H1 (cell line): ENCODE results near the gene KNCN. TPM values are rescaled to one million over a fixed set of nuclear protein-coding genes. Genes with fewer than 3 reads are reported as not detected.

Experiments
- CTCF ChIA-PET: fragments of 300-600 bp; sonication (Branson Sonifier 250); formaldehyde crosslinking; loops from one replicate; lab custom pipeline; 2021; ENCODE audit not compliant: partially characterized antibody; lab: Charles Lee
- POLR2A ChIA-PET: fragments of 300-600 bp; sonication (Branson Sonifier 250); formaldehyde crosslinking; loops from one replicate; lab custom pipeline; 2021; ENCODE audit warnings: inconsistent platforms; ENCODE audit not compliant: partially characterized antibody; lab: Charles Lee
- DNase-seq, 2 experiments: peaks; one replicate each; pipeline versions ENCODE4 v3.0.0 to v3.0.0-alpha.2; 2010 to 2022; ENCODE audit warnings: low spot score in 2 of 2, low read depth in 1 of 2, mixed read lengths in 1 of 2
- FAIRE-seq: peaks from 2 replicates; lab custom pipeline; 2011; peaks lifted over from hg19 to GRCh38; lab: Jason Lieb, UNC
- H2AFZ ChIP-seq: 2 replicates; pipeline ENCODE4 v1.8.1; 2012; ENCODE audit warnings: low read length, inconsistent platforms
- H2AK5ac ChIP-seq: 2 replicates; pipeline ENCODE4 v1.6.1; 2013; ENCODE audit warnings: low read depth, low read length
- H2BK120ac ChIP-seq: replicated peaks from 2 replicates; pipeline ENCODE3; 2013; ENCODE audit warnings: low read depth, low read length, inconsistent platforms
- H2BK12ac ChIP-seq: 2 replicates; pipeline ENCODE4 v1.6.1; 2013; ENCODE audit warnings: low read depth, low read length
- H2BK15ac ChIP-seq: 2 replicates; pipeline ENCODE4 v1.6.1; 2013; ENCODE audit warnings: low read length
- H2BK20ac ChIP-seq: 2 replicates; pipeline ENCODE4 v1.6.1; 2013; ENCODE audit warnings: low read length
- H2BK5ac ChIP-seq: 2 replicates; pipeline ENCODE4 v1.6.1; 2013; ENCODE audit warnings: low read depth, low read length
- H3K14ac ChIP-seq: 2 replicates; pipeline ENCODE4 v1.6.1; 2013; ENCODE audit warnings: inconsistent platforms; ENCODE audit not compliant: insufficient read length
- H3K18ac ChIP-seq: 2 replicates; pipeline ENCODE4 v1.6.1; 2013; ENCODE audit warnings: low read length; ENCODE audit errors: extremely low read depth
- H3K23ac ChIP-seq: 2 replicates; pipeline ENCODE4 v1.6.1; 2013; ENCODE audit warnings: inconsistent platforms; ENCODE audit not compliant: insufficient read length
- H3K23me2 ChIP-seq: 2 replicates; pipeline ENCODE4 v1.6.1; 2013; ENCODE audit warnings: low read depth, low read length
- H3K27ac ChIP-seq: 2 replicates; pipeline ENCODE4 v1.6.1; 2011; ENCODE audit warnings: low read depth, low read length, inconsistent platforms
- H3K27me3 ChIP-seq, 4 experiments: replicated peaks in 1 of 4; 1 replicate in 1 of 4; 2 replicates in 3 of 4; pipeline versions ENCODE4 v1.6.1 to v1.8.1; 2011 to 2013; ENCODE audit warnings: low read length in 3 of 4, mild to moderate bottlenecking in 3 of 4, inconsistent platforms in 2 of 4, mixed read lengths in 2 of 4, moderate library complexity in 1 of 4; ENCODE audit not compliant: control insufficient read depth in 3 of 4, insufficient read depth in 3 of 4; ENCODE audit errors: extremely low read depth in 1 of 4
- H3K36me3 ChIP-seq, 4 experiments: 2 replicates each; pipeline versions ENCODE4 v1.6.1 to v1.8.1; 2011 to 2013; ENCODE audit warnings: mild to moderate bottlenecking in 4 of 4, low read length in 3 of 4, moderate library complexity in 2 of 4, control low read depth in 1 of 4, inconsistent platforms in 1 of 4; ENCODE audit not compliant: insufficient read depth in 4 of 4, control insufficient read depth in 2 of 4
- H3K4ac ChIP-seq: replicated peaks from 2 replicates; pipeline ENCODE3; 2013; ENCODE audit warnings: low read length, low read depth, mixed read lengths, inconsistent platforms; ENCODE audit not compliant: insufficient read length
- H3K4me1 ChIP-seq, 4 experiments: replicated peaks in 1 of 4; 1 replicate in 1 of 4; 2 replicates in 3 of 4; pipeline versions ENCODE4 v1.6.1 to v1.8.1; 2011 to 2013; ENCODE audit warnings: low read length in 3 of 4, inconsistent platforms in 2 of 4, mixed read lengths in 1 of 4; ENCODE audit not compliant: insufficient read depth in 4 of 4, control insufficient read depth in 3 of 4
- H3K4me2 ChIP-seq, 2 experiments: 2 replicates each; pipeline versions ENCODE4 v1.6.1 to v1.8.1; 2011 to 2013; ENCODE audit warnings: low read depth in 2 of 2, low read length in 2 of 2, control low read depth in 1 of 2, inconsistent platforms in 1 of 2, mild to moderate bottlenecking in 1 of 2; ENCODE audit not compliant: insufficient read depth in 1 of 2
- H3K4me3 ChIP-seq, 4 experiments: fragments of 200-600, 300-600 bp in 1 of 4; sonication (generic), shearing (Covaris generic), sonication (Bioruptor Twin) in 1 of 4; 2 replicates each; pipeline versions ENCODE4 v1.5.1 to v1.8.1; 2011 to 2016; ENCODE audit warnings: low read length in 4 of 4, low read depth in 3 of 4, control low read depth in 2 of 4, inconsistent platforms in 2 of 4, mild to moderate bottlenecking in 2 of 4, mixed read lengths in 1 of 4, moderate library complexity in 1 of 4; ENCODE audit not compliant: insufficient read depth in 2 of 4; ENCODE audit errors: extremely low read depth in 1 of 4
- H3K56ac ChIP-seq: replicated peaks from 2 replicates; pipeline ENCODE3; 2013; ENCODE audit warnings: low read depth, mild to moderate bottlenecking, mixed read lengths, low read length, inconsistent platforms; ENCODE audit not compliant: insufficient read length
- H3K79me1 ChIP-seq: 2 replicates; pipeline ENCODE4 v1.6.1; 2013; ENCODE audit warnings: low read depth, low read length, control low read depth
- H3K79me2 ChIP-seq, 2 experiments: 2 replicates each; pipeline versions ENCODE4 v1.6.1 to v1.8.1; 2012 to 2013; ENCODE audit warnings: low read length in 2 of 2, mild to moderate bottlenecking in 2 of 2, inconsistent platforms in 1 of 2; ENCODE audit not compliant: insufficient read depth in 2 of 2, control insufficient read depth in 1 of 2
- H3K9ac ChIP-seq, 4 experiments: replicated peaks in 1 of 4; 1 replicate in 1 of 4; 2 replicates in 3 of 4; pipeline versions ENCODE4 v1.6.1 to v1.8.1; 2011 to 2013; ENCODE audit warnings: low read depth in 3 of 4, low read length in 3 of 4, control low read depth in 2 of 4, mild to moderate bottlenecking in 2 of 4, moderate library complexity in 2 of 4, inconsistent platforms in 1 of 4; ENCODE audit errors: extremely low read depth in 1 of 4
- H3K9me3 ChIP-seq, 2 experiments: 2 replicates each; pipeline versions ENCODE4 v1.6.1 to v1.8.1; 2012 to 2013; ENCODE audit warnings: mild to moderate bottlenecking in 2 of 2, moderate library complexity in 2 of 2, control low read depth in 1 of 2, inconsistent platforms in 1 of 2, low read depth in 1 of 2, low read length in 1 of 2, mixed read lengths in 1 of 2; ENCODE audit not compliant: insufficient read depth in 2 of 2
- H4K20me1 ChIP-seq, 2 experiments: replicated peaks in 1 of 2; 2 replicates each; pipeline versions ENCODE3 to v1.8.1; 2011 to 2013; ENCODE audit warnings: inconsistent platforms in 2 of 2, low read length in 2 of 2, mild to moderate bottlenecking in 1 of 2; ENCODE audit not compliant: insufficient read depth in 2 of 2, control insufficient read depth in 1 of 2
- H4K5ac ChIP-seq: 2 replicates; pipeline ENCODE4 v1.6.1; 2013; ENCODE audit warnings: low read length, low read depth, mixed read lengths, inconsistent platforms; ENCODE audit not compliant: insufficient read length
- H4K8ac ChIP-seq: 2 replicates; pipeline ENCODE4 v1.8.0; 2013; ENCODE audit warnings: mild to moderate bottlenecking, moderate library complexity, low read length, inconsistent platforms; ENCODE audit not compliant: insufficient read depth; ENCODE audit errors: extremely low read depth
- H4K91ac ChIP-seq: replicated peaks from 2 replicates; pipeline ENCODE3; 2013; ENCODE audit warnings: low read length, mixed read lengths, inconsistent platforms; ENCODE audit not compliant: insufficient read length
- CREB1 ChIP-seq: IDR thresholded peaks from 2 replicates; pipeline ENCODE4 v1.6.1; 2012; ENCODE audit warnings: inconsistent platforms
- CTBP2 ChIP-seq: IDR thresholded peaks from 2 replicates; pipeline ENCODE4 v1.7.0; 2011; ENCODE audit warnings: borderline replicate concordance, mild to moderate bottlenecking, moderate library complexity, mixed read lengths, low read length; ENCODE audit not compliant: insufficient read depth, insufficient read length
- HDAC2 ChIP-seq, 2 experiments: fragments of 300-600 bp in 1 of 2; sonication (generic) in 1 of 2; IDR thresholded peaks; 2 replicates each; pipeline ENCODE4 v1.6.1; 2011 to 2012; ENCODE audit warnings: low read depth in 2 of 2, low read length in 2 of 2, mild to moderate bottlenecking in 2 of 2, moderate library complexity in 2 of 2, borderline replicate concordance in 1 of 2, inconsistent platforms in 1 of 2
- RNF2 ChIP-seq: fragments of 200-900, 300-1000 bp; sonication (generic); IDR thresholded peaks from 2 replicates; pipeline ENCODE4 v1.7.1; 2016; ENCODE audit warnings: borderline replicate concordance, low read depth, mild to moderate bottlenecking, antibody characterized with exemption, low read length; ENCODE audit not compliant: poor library complexity, severe bottlenecking; ENCODE audit errors: missing control alignments
- SP2 ChIP-seq: IDR thresholded peaks from 2 replicates; pipeline ENCODE4 v1.6.1; 2012; ENCODE audit warnings: mild to moderate bottlenecking, low read length, inconsistent platforms
- SUZ12 ChIP-seq: fragments of 200-600 bp; sonication (generic); IDR thresholded peaks from 2 replicates; pipeline ENCODE4 v1.6.1; 2012; ENCODE audit warnings: mild to moderate bottlenecking, inconsistent platforms, low read length, moderate library complexity, mixed read lengths
- TAF1 ChIP-seq: IDR thresholded peaks from 2 replicates; pipeline ENCODE4 v1.6.1; 2011; ENCODE audit warnings: mild to moderate bottlenecking, low read depth, low read length
- TEAD4 ChIP-seq: IDR thresholded peaks from 2 replicates; pipeline ENCODE4 v1.6.1; 2012; ENCODE audit warnings: low read depth, low read length, inconsistent platforms, mixed read lengths
- WGBS, 2 experiments: shearing (Covaris generic) in 1 of 2; methylation state at CpG; one replicate each; pipeline versions ENCODE4 v1.1.6 to v1.1.7; 2013 to 2015; ENCODE audit warnings: low lambda C conversion rate in 2 of 2, mixed read lengths in 2 of 2, inconsistent platforms in 1 of 2, low coverage in 1 of 2, missing lambda C conversion rate in 1 of 2; ENCODE audit not compliant: insufficient replicate concordance in 2 of 2, insufficient coverage in 1 of 2, insufficient read length in 1 of 2; ENCODE audit errors: extremely low coverage in 1 of 2, missing lambda C conversion rate in 1 of 2; 5-methylcytosine and 5-hydroxymethylcytosine counted together
- polyA plus RNA-seq, 7 experiments: library from polyadenylated mRNA; depleted of rRNA in 3 of 7; stranded (reverse) in 5 of 7; unstranded in 2 of 7; fragments of >200 nt in 5 of 7; fragments of 200-250 nt in 2 of 7; gene quantifications; 1 replicate in 5 of 7; 2 replicates in 1 of 7; 4 replicates in 1 of 7; pipeline versions ENCODE4 v1.2.1 to v1.2.3, GENCODE V29; 2011 to 2013; ENCODE audit warnings: missing spikeins in 2 of 7, mixed read lengths in 2 of 7
- total RNA-seq: library from RNA; stranded (reverse); fragmentation: NEBNext Ultra II Directional; extraction: Animal tissue kit (Norgen Biotek cat#: 25700); gene quantifications from 2 replicates; pipeline ENCODE4 v1.2.1, GENCODE V29; 2021
- TF ChIP-seq, protein P1 (sequence below): IDR thresholded peaks from 2 replicates; pipeline ENCODE4 v1.6.1; 2011; ENCODE audit warnings: low read depth, mild to moderate bottlenecking, low read length; ENCODE audit not compliant: insufficient read depth

KNCN gene
- total and polyA plus RNA-seq, 2 of the 8 experiments (the other 6 are each of a cell fraction or from before 2014, with no cell fraction given): not detected

DNA sequence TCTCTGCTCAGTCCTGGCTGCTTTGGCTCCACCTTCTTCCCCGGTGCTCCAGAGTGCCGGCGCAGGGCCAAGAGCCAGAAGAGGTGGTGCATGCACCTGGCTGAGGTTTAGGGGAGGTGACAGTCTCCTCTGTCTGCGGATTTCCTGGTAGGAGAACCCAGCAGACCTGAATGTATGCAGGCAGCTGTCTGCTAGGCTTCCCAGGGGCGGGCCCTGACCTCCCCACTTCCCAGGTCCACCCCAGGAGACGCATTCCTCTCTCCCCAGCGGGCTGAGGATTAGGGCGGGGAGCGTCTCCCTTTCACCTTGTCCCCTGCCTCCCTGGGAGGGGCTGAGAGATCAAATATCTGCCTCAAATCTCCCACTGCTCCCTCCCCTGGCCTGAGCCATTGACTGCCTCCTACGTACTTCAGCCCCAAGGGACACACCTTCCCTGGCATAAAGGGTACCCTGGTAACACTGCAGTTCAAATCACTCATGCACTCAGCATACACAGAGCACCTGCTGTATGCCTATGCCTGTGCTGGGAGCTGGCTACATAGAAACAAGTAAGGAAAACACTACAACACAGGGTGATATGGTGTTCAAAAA is 34.3 kb downstream of the KNCN start:
- Histone ChIP-seq H3K4ac (no peak overlapping the region), H2BK5ac (peak overlapping the region; percentile 38; the same call in 1 of the 2 replicates), H4K20me1 (peaks cover 0 to 2% of the 10 kb centered on the region in 2 experiments), H3K23ac (no peak overlapping the region), H3K36me3 (no peaks in the 10 kb centered on the region), H2AFZ (no peak overlapping the region), H3K79me2 (no peaks in the 10 kb centered on the region), H3K9ac (no peak overlapping the region), H2BK20ac (0 out of 2 replicates have a peak overlapping the region, but pooled peaks have one; percentile 6), H2BK120ac (no peak overlapping the region), H3K27me3 (peaks cover 0 to 25% (median 9%) of the 10 kb centered on the region in 4 experiments; a peak in 4 of 7 replicates), H3K56ac (no peak overlapping the region), H3K27ac (no peak overlapping the region), H3K4me3 (peak overlapping the region in 3 of 4 experiments; percentile 8 to 19 (median 19); a peak in 2 of 8 replicates), H3K9me3 (no peaks in the 10 kb centered on the region), H3K14ac (no peak overlapping the region), H2BK15ac (0 out of 2 replicates have a peak overlapping the region, but pooled peaks have one; percentile 8), H2BK12ac (peak overlapping the region; percentile 30; the same call in 1 of the 2 replicates), H3K4me1 (peaks cover 19 to 40% (median 29%) of the 10 kb centered on the region in 4 experiments), H4K8ac (no peak overlapping the region), H3K79me1 (no peaks in the 10 kb centered on the region), H3K18ac (0 out of 2 replicates have a peak overlapping the region, but pooled peaks have one; percentile 34), H4K5ac (no peak overlapping the region), H3K4me2 (peak overlapping the region; percentile 46 to 60), H4K91ac (no peak overlapping the region), H3K23me2 (no peaks in the 10 kb centered on the region), H2AK5ac (no peak overlapping the region)
- 0% methylated on average over 10 of the region's 10 CpGs; no CpG with 5 or more reads in 1 of the 2 experiments for WGBS, 2 experiments
- ChIA-PET CTCF (interaction anchor here (1.0 to 18.9 kb wide), 15 partner anchors 13 to 104 kb away, joined by 3 to 287 read pairs (median 6); partner anchors contain the start of gene DMBX1), POLR2A (interaction anchor here (0.9 to 1.4 kb wide), 4 partner anchors 8 to 156 kb away, joined by 3 to 4 read pairs (median 3); no protein-coding TSS in a partner anchor)
- DNase-seq: peak; percentile 72 to 74
- peak; percentile 74 for FAIRE-seq
- TF ChIP-seq TEAD4: peak; percentile 91
- TF ChIP-seq RNF2: no peak
- TF ChIP-seq, protein P1, sequence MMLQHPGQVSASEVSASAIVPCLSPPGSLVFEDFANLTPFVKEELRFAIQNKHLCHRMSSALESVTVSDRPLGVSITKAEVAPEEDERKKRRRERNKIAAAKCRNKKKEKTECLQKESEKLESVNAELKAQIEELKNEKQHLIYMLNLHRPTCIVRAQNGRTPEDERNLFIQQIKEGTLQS: no peak
- TF ChIP-seq TAF1: 0 out of 2 replicates have a peak, but pooled peaks have one; percentile 28
- no peak for TF ChIP-seq SP2
- no peak; the same call in 1 of the 2 replicates for TF ChIP-seq CREB1
- 0 out of 2 replicates have a peak, but pooled peaks have one; percentile 37 for TF ChIP-seq SUZ12
- TF ChIP-seq HDAC2 (IDR thresholded peaks at IDR 0.05; ENCODE audit: borderline replicate concordance in 1 of 2, low read depth in 2 of 2, low read length in 2 of 2): 0 out of 4 replicates have a peak, but pooled peaks of 1 of the 2 experiments have one; percentile 18
- TF ChIP-seq CTBP2: peak; percentile 83
